AG10803 (cell line): ENCODE results near the gene GPSM1.

ENCODE experiments used
- DNase-seq: peaks from one replicate; pipeline ENCODE4 v3.0.0; 2010; ENCODE audit warnings: low read depth
- H3K4me3 ChIP-seq: 2 replicates; pipeline ENCODE4 v1.5.1; 2011; ENCODE audit warnings: mild to moderate bottlenecking, low read length, control low read depth
- CTCF ChIP-seq: conservative IDR thresholded peaks from 2 replicates; pipeline ENCODE4 v1.5.1; 2011; ENCODE audit warnings: mild to moderate bottlenecking, low read length, control low read depth, inconsistent platforms

The GPSM1 gene

GRCh38 chr9:136321561-136321960 is 5.8 kb upstream of the GPSM1 start:
- no peak overlapping the region for H3K4me3 ChIP-seq
- DNase-seq = no peak
- no peak for TF ChIP-seq CTCF

GRCh38 chr9:136322756-136323330 is 4.5 kb upstream of the GPSM1 start:
- no peak for DNase-seq
- no peak overlapping the region for H3K4me3 ChIP-seq
- no peak for TF ChIP-seq CTCF

- no peak overlapping the region for H3K4me3 ChIP-seq
- no peak for TF ChIP-seq CTCF
- DNase-seq = no peak
Observed at GRCh38 chr9:136323371-136323789, 4.0 kb upstream of the GPSM1 start.

GRCh38 chr9:136324501-136325300 is 2.6 kb upstream of the GPSM1 start:
- no peak for TF ChIP-seq CTCF
- no peak overlapping the region for H3K4me3 ChIP-seq
- DNase-seq = no peak

- no peak for DNase-seq
- TF ChIP-seq CTCF = no peak
- H3K4me3 ChIP-seq = no peak overlapping the region
Observed at GRCh38 chr9:136325358-136325757, 2.0 kb upstream of the GPSM1 start.

GRCh38 chr9:136326061-136326760 is 1.1 kb upstream of the GPSM1 start:
- TF ChIP-seq CTCF = no peak; the same call in 1 of the 2 replicates
- peak overlapping the region; percentile 45 for H3K4me3 ChIP-seq
- peak; percentile 90 for DNase-seq
